Activated naive CD4-positive, alpha-beta T cell treated with anti-CD3 and anti-CD28 coated beads, Interleukin-2, amount 50 U/mL, for 72 hours (primary cell): ENCODE results near the gene PPARD. TPM values are rescaled to one million over a fixed set of nuclear protein-coding genes. Genes with fewer than 3 reads are reported as not detected.
A peak's percentile ranks its signal among the peaks of the same experiment; 100 is the strongest.
"Not testable (repeated sequence)": the region's sequence is repeated elsewhere in the genome, so short reads cannot be mapped to it uniquely, and the experiment has no call there.

ENCODE experiments used
- ATAC-seq, 2 donors: fragments of 150-1000 bp; cut with Tn5 transposase; 2 replicates each; pipeline ENCODE4 v1.10.0; 2021; ENCODE audit warnings: mild to moderate bottlenecking in 2 of 2, moderate library complexity in 2 of 2
- DNase-seq, 2 donors: peaks; one replicate each; pipeline ENCODE4 v3.0.0; 2021 to 2022; ENCODE audit warnings: low spot score in 2 of 2
- H3K27ac Mint-ChIP-seq, 2 donors: one replicate each; pipeline ENCODE4 v1.8.0; 2022; ENCODE audit warnings: mild to moderate bottlenecking in 2 of 2, mixed read lengths in 2 of 2
- H3K36me3 Mint-ChIP-seq, 2 donors: one replicate each; pipeline ENCODE4 v1.8.0; 2022; ENCODE audit warnings: mixed read lengths in 2 of 2
- H3K9me3 Mint-ChIP-seq, 2 donors: one replicate each; pipeline ENCODE4 v1.8.0; 2022; ENCODE audit warnings: mixed read lengths in 2 of 2
- total RNA-seq, 2 donors: library from RNA; stranded (reverse); gene quantifications; one replicate each; pipeline ENCODE4 v1.2.3, GENCODE V29; 2022

PPARD gene
- total RNA-seq, 2 donors from 2014 or later, result 23.2 to 25.1 TPM

- ATAC-seq, result no peak
- DNase-seq, result no peak
- peaks cover 16 to 27% of the 10 kb centered on the region in 2 donors for H3K36me3 Mint-ChIP-seq
- no peak overlapping the region for H3K27ac Mint-ChIP-seq
- peaks cover 0 to 14% of the 10 kb centered on the region in 2 donors for H3K9me3 Mint-ChIP-seq
These were observed 85.5 kb downstream of the PPARD start for GRCh38 chr6:35427851-35428321.

GRCh38 chr6:35428421-35429149 lies 86.2 kb downstream of the PPARD start:
- peak in 1 of 2 donors; percentile 56 for ATAC-seq
- DNase-seq, result no peak
- no peak overlapping the region for H3K27ac Mint-ChIP-seq
- peaks cover 16 to 27% of the 10 kb centered on the region in 2 donors for H3K36me3 Mint-ChIP-seq
- peaks cover 0 to 14% of the 10 kb centered on the region in 2 donors for H3K9me3 Mint-ChIP-seq

- Mint-ChIP-seq H3K9me3 (peaks cover 0 to 14% of the 10 kb centered on the region in 2 donors), H3K27ac (no peak overlapping the region), H3K36me3 (peaks cover 16 to 27% of the 10 kb centered on the region in 2 donors)
- no peak for DNase-seq
- no peak for ATAC-seq
These were observed 87.1 kb downstream of the PPARD start for GRCh38 chr6:35429463-35429862.

- DNase-seq, result no peak
- peaks cover 0 to 14% of the 10 kb centered on the region in 2 donors for H3K9me3 Mint-ChIP-seq
- peaks cover 16 to 20% of the 10 kb centered on the region in 2 donors for H3K36me3 Mint-ChIP-seq
- ATAC-seq, result no peak
- H3K27ac Mint-ChIP-seq, result no peak overlapping the region
These were observed 89.9 kb downstream of the PPARD start for GRCh38 chr6:35432291-35432690.

- peaks cover 16 to 20% of the 10 kb centered on the region in 2 donors for H3K36me3 Mint-ChIP-seq
- DNase-seq, H3K27ac Mint-ChIP-seq, ATAC-seq: not testable (repeated sequence)
- H3K9me3 Mint-ChIP-seq, result peaks cover 0 to 14% of the 10 kb centered on the region in 2 donors
These were observed 90.3 kb downstream of the PPARD start for GRCh38 chr6:35432702-35433101.

GRCh38 chr6:35435074-35435837 lies 92.9 kb downstream of the PPARD start:
- H3K36me3 Mint-ChIP-seq, result no peaks in the 10 kb centered on the region
- no peak for DNase-seq
- H3K9me3 Mint-ChIP-seq, result no peaks in the 10 kb centered on the region
- peak in 1 of 2 donors; percentile 24 for ATAC-seq
- H3K27ac Mint-ChIP-seq, result no peak overlapping the region

- Mint-ChIP-seq H3K27ac (no peak overlapping the region), H3K36me3 (no peaks in the 10 kb centered on the region), H3K9me3 (no peaks in the 10 kb centered on the region)
- peak in 1 of 2 donors; percentile 34 for ATAC-seq
- DNase-seq, result no peak
These were observed 93.9 kb downstream of the PPARD start for GRCh38 chr6:35436071-35436857.

- not testable (repeated sequence) for ATAC-seq, H3K27ac Mint-ChIP-seq, DNase-seq
These were observed 96.2 kb downstream of the PPARD start for GRCh38 chr6:35438378-35439065.

GRCh38 chr6:35439308-35439707 lies 97.0 kb downstream of the PPARD start:
- Mint-ChIP-seq H3K9me3 (no peaks in the 10 kb centered on the region), H3K27ac (no peak overlapping the region), H3K36me3 (no peaks in the 10 kb centered on the region)
- DNase-seq (no peak), ATAC-seq (no peak)

More at GRCh38 chr6:35438378-35439065, 96.2 kb downstream of the PPARD start:
- not testable (repeated sequence) for H3K9me3 Mint-ChIP-seq, H3K36me3 Mint-ChIP-seq

GRCh38 chr6:35441205-35441604 lies 98.8 kb downstream of the PPARD start:
- no peaks in the 10 kb centered on the region for H3K36me3 Mint-ChIP-seq
- no peak overlapping the region for H3K27ac Mint-ChIP-seq
- DNase-seq (no peak), ATAC-seq (no peak)
- no peaks in the 10 kb centered on the region for H3K9me3 Mint-ChIP-seq

GRCh38 chr6:35441642-35442041 lies 99.3 kb downstream of the PPARD start:
- ATAC-seq (no peak), DNase-seq (no peak)
- no peak overlapping the region for H3K27ac Mint-ChIP-seq
- no peaks in the 10 kb centered on the region for H3K9me3 Mint-ChIP-seq
- no peaks in the 10 kb centered on the region for H3K36me3 Mint-ChIP-seq

GRCh38 chr6:35442693-35443092 lies 100.3 kb downstream of the PPARD start:
- no peak overlapping the region for H3K27ac Mint-ChIP-seq
- ATAC-seq (no peak), DNase-seq (no peak)
- H3K9me3 Mint-ChIP-seq, result no peaks in the 10 kb centered on the region
- H3K36me3 Mint-ChIP-seq, result no peaks in the 10 kb centered on the region

- Mint-ChIP-seq H3K36me3 (no peaks in the 10 kb centered on the region), H3K27ac (no peak overlapping the region), H3K9me3 (no peaks in the 10 kb centered on the region)
- ATAC-seq (no peak), DNase-seq (no peak)
These were observed 101.1 kb downstream of the PPARD start for GRCh38 chr6:35443341-35444030.

GRCh38 chr6:35445691-35446090 lies 103.3 kb downstream of the PPARD start:
- DNase-seq (no peak), ATAC-seq (peak; percentile 21 to 33)
- Mint-ChIP-seq H3K36me3 (no peaks in the 10 kb centered on the region), H3K27ac (no peak overlapping the region), H3K9me3 (no peaks in the 10 kb centered on the region)

- Mint-ChIP-seq H3K36me3 (peaks cover 0 to 4% of the 10 kb centered on the region in 2 donors), H3K9me3 (no peaks in the 10 kb centered on the region), H3K27ac (no peak overlapping the region)
- DNase-seq, result no peak
- no peak for ATAC-seq
These were observed 105.8 kb downstream of the PPARD start for GRCh38 chr6:35448191-35448590.
